Gastroesophageal sphincter (tissue), 3 donors: ENCODE measurements around the gene HUNK.

Experiments
- POLR2A ChIP-seq, 2 donors: fragments of 450-650 bp; IDR thresholded peaks; one replicate each; pipeline ENCODE4 v1.6.1; 2017; ENCODE audit warnings: antibody characterized with exemption in 2 of 2, mild to moderate bottlenecking in 2 of 2, moderate library complexity in 1 of 2
- TF ChIP-seq, protein P1 (sequence below), 4 experiments: fragments of 200-600 bp in 2 of 4; fragments of 450-650 bp in 2 of 4; sonication (generic) in 1 of 4; IDR thresholded peaks; one replicate each; pipeline ENCODE4 v1.5.1; 2017 to 2019; ENCODE audit warnings: antibody characterized with exemption in 4 of 4, mild to moderate bottlenecking in 2 of 4, moderate library complexity in 2 of 4

DNA sequence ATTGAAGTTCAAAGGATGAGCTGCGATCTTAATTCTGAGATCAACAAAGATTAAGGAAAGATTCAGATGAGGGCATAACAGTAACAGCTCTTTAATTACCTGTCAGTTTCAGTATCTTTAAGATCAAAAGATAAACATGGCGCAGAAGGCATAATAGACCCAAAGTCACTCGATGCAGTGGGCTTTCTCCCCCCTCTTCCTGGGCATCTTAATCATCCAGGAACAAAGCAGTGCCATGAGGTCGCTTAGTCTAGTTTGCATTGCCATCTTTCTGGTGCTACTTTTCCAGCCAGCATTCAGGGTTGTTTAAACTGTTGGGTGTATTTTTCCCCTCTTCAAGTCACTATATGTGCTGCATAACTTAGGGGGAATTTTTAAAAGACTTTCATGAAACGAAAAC is 72.3 kb downstream of the HUNK start:
- no peak for TF ChIP-seq POLR2A (IDR thresholded peaks at IDR 0.05)
- TF ChIP-seq, protein P1, sequence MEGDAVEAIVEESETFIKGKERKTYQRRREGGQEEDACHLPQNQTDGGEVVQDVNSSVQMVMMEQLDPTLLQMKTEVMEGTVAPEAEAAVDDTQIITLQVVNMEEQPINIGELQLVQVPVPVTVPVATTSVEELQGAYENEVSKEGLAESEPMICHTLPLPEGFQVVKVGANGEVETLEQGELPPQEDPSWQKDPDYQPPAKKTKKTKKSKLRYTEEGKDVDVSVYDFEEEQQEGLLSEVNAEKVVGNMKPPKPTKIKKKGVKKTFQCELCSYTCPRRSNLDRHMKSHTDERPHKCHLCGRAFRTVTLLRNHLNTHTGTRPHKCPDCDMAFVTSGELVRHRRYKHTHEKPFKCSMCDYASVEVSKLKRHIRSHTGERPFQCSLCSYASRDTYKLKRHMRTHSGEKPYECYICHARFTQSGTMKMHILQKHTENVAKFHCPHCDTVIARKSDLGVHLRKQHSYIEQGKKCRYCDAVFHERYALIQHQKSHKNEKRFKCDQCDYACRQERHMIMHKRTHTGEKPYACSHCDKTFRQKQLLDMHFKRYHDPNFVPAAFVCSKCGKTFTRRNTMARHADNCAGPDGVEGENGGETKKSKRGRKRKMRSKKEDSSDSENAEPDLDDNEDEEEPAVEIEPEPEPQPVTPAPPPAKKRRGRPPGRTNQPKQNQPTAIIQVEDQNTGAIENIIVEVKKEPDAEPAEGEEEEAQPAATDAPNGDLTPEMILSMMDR (IDR thresholded peaks at IDR 0.05): no peak
